Activated T-cell treated with anti-CD3 and anti-CD28 coated beads, Interleukin-2, amount 50 U/mL, for 72 hours (primary cell): Measurements from ENCODE around the gene NRN1. TPM values are rescaled to one million over a fixed set of nuclear protein-coding genes. Genes with fewer than 3 reads are reported as not detected.
"Not testable (repeated sequence)": the region's sequence is repeated elsewhere in the genome, so short reads cannot be mapped to it uniquely, and the experiment has no call there.

Experiments used
- ATAC-seq, 2 donors: fragments of 150-1000 bp; cut with Tn5 transposase; replicated peaks in 1 of 2; 2 replicates each; pipeline ENCODE4 v1.10.0; 2021; ENCODE audit warnings: moderate library complexity in 2 of 2, mild to moderate bottlenecking in 1 of 2
- DNase-seq, 2 donors: peaks; one replicate each; pipeline ENCODE4 v3.0.0; 2021 to 2022; ENCODE audit warnings: mixed read lengths in 1 of 2
- H3K27ac Mint-ChIP-seq: one replicate; pipeline ENCODE4 v1.8.0; 2022; ENCODE audit warnings: mild to moderate bottlenecking, moderate library complexity, mixed read lengths
- H3K27me3 Mint-ChIP-seq: one replicate; pipeline ENCODE4 v1.8.0; 2022; ENCODE audit warnings: low read depth, mixed read lengths
- H3K36me3 Mint-ChIP-seq, 2 donors: one replicate each; pipeline ENCODE4 v1.8.0; 2022; ENCODE audit warnings: mixed read lengths in 2 of 2, mild to moderate bottlenecking in 1 of 2; ENCODE audit not compliant: insufficient read depth in 2 of 2
- H3K4me1 Mint-ChIP-seq: one replicate; pipeline ENCODE4 v1.8.0; 2022; ENCODE audit warnings: low read depth, mixed read lengths
- H3K4me3 Mint-ChIP-seq, 2 donors: one replicate each; pipeline ENCODE4 v1.8.0; 2022; ENCODE audit warnings: mild to moderate bottlenecking in 2 of 2, mixed read lengths in 2 of 2, moderate library complexity in 2 of 2
- H3K9me3 Mint-ChIP-seq, 2 donors: one replicate each; pipeline ENCODE4 v1.8.0; 2022; ENCODE audit warnings: mixed read lengths in 2 of 2
- total RNA-seq, 2 donors: library from RNA; stranded (reverse); gene quantifications; one replicate each; pipeline ENCODE4 v1.2.3, GENCODE V29; 2022

The NRN1 gene, protein sequence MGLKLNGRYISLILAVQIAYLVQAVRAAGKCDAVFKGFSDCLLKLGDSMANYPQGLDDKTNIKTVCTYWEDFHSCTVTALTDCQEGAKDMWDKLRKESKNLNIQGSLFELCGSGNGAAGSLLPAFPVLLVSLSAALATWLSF
- total RNA-seq = 1 to 10 TPM; 2.5 to 3.3 TPM

DNA sequence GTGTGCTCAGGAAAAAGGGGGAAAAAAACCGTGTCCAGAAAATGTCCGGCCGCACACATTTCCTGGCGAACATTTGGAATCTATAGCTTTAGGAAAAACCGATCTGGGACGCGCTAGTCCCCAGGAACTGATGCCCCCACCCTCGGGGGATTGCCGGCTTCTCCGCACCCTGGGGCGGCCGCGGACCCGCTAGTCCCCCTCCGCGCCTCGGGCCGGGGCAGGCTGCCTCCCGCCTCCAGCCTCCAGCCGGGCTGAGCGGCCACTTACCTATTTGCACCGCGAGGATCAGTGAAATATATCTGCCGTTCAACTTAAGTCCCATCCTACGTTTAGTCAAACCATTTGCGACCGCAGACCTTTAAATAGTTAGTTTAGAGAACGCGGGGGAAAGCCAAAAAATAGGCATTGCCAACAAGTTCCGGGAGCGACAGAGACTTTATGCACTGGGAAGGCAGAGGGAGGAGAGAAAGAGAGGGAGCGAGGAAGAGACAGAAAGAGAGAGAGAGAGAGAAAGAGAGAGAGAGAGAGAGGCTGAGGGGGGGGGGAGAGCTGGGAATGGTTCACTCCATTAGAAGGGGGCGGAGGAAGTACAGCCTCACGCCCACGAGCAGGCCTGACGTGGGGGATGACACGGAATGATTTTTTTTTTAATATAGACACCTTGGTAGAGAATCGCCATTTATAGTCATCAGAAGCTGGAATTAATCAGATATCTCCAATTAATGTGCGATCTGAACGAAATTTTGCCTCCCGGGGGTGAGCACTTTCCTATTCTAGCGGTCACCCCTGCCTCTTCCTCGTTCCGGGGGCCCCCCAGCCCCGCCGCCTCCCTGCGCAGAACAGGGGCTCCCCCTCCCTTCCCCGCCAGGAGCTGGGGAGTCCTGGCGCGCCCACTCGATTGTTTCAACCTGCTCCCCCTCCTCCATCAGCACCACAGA lies at the start of gene NRN1:
Gene NRN1 (minus strand): TSS at position 498 of the 938 bp plus-strand sequence. CDS start 176 bp downstream, at position 322.
- H3K4me3 Mint-ChIP-seq = peak within 1 kb of the TSS; percentile 86 to 94

DNA sequence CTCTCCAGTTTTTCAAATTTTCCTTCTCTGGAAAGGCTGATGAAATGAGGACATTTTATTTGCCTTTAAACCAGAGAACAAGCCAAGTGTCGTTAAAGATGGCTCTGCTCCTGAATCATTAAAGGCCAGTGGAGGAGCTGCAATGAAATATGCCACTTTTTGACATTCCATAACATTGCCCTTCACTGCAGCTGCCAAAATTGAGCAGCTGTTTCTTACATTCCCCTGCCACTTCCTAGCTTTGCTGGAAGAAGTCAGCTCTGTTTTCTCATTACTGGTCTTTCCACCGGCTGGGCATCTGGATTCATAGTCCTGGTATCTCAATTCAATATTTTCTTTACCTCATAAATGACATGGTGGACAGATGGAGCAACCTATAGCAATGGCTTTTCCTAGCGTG lies 45.5 kb upstream of the NRN1 start:
- Mint-ChIP-seq H3K27me3 (peaks cover 34% of the 10 kb centered on the region), H3K4me3 (no peak overlapping the region)

More for the DNA sequence above, at the start of gene NRN1:
- Mint-ChIP-seq H3K9me3 (no peaks in the 10 kb centered on the region), H3K27me3 (peaks cover 70% of the 10 kb centered on the region), H3K27ac (peak within 1 kb of the TSS; percentile 98), H3K4me1 (peaks cover 68% of the 10 kb centered on the region), H3K36me3 (peaks cover 9 to 12% of the 10 kb centered on the region in 2 donors)
- DNase-seq (no peak), ATAC-seq (peak in 1 of 2 donors; percentile 1)

DNA sequence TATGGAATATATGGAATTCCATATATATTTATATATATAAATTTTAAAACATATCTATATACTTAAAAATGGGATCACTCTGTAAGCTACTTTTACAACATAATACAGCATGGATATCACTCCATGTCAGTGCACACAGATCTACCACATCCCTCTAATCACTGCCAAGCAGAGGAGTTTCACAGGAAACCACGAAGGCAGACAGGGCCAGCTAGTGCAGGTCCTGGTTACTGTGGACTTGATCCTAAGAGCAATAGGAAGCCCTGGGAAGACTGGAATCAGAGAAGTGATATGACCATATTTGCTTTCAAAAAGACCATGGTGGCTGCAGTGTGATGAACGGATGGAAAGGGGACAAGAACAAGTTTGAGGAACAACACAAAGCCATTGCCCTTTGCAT lies 40.0 kb upstream of the NRN1 start:
- Mint-ChIP-seq H3K27me3 (peaks cover 45% of the 10 kb centered on the region), H3K9me3 (no peaks in the 10 kb centered on the region), H3K36me3 (peaks cover 0 to 3% of the 10 kb centered on the region in 2 donors), H3K4me1 (no peaks in the 10 kb centered on the region), H3K4me3 (no peak overlapping the region), H3K27ac (no peak overlapping the region)
- DNase-seq (no peak), ATAC-seq (no peak)

More for the DNA sequence above, 45.5 kb upstream of the NRN1 start:
- Mint-ChIP-seq H3K36me3 (peaks cover 0 to 3% of the 10 kb centered on the region in 2 donors), H3K27ac (no peak overlapping the region), H3K4me1 (no peaks in the 10 kb centered on the region), H3K9me3 (no peaks in the 10 kb centered on the region)
- ATAC-seq (no peak), DNase-seq (no peak)

DNA sequence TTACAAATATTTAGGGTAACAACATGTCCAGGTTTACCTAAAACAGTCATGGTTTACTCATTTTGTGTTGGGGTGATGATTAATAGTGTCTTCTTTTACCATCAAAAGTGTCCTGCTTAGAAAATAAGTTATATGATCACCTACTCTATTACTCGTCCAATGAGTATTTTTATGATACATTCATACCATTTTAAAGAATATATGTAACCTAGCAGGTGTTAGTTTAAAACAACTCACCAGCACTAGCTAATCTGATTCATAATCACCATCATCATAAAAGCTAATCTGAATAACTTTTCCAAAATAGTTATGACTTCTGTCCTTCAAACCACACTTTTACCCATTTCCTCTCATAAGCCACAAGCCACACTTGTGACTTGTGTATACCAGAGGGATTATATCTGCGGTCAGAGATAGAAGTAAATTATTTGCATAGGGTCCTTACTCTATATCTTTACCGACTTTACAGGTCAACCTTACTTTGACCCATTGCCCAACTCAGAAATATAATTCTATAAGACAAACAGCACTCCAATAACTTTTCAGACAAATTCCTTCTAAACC lies 33.3 kb upstream of the NRN1 start:
- ATAC-seq (peak; percentile 32 to 47), DNase-seq (no peak)
- Mint-ChIP-seq H3K27ac (no peak overlapping the region), H3K4me3 (no peak overlapping the region), H3K9me3 (no peaks in the 10 kb centered on the region), H3K27me3 (peaks cover 47% of the 10 kb centered on the region), H3K36me3 (no peaks in the 10 kb centered on the region), H3K4me1 (no peaks in the 10 kb centered on the region)

DNA sequence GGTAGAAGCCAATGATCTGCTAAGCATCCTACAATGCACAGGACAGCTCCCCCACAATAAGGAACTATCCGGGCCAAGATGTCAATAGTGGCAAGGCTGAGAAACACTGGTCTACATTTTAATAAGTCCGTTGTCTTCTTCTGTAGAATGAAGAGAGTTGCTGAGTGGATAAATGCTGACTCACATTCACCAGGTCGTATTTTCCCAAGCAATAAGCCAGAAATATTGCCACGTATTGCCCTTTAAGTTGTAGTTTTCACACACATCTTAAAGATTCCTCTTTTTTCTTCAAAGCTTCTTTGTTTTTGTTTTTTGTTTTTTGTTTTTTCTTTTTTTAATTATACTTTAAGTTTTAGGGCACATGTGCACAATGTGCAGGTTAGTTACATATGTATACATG lies 30.5 kb upstream of the NRN1 start:
- ATAC-seq (no peak), DNase-seq (no peak)
- no peaks in the 10 kb centered on the region for H3K4me1 Mint-ChIP-seq
- no peak overlapping the region for H3K4me3 Mint-ChIP-seq
- no peak overlapping the region for H3K27ac Mint-ChIP-seq
- H3K36me3 Mint-ChIP-seq = no peaks in the 10 kb centered on the region
- H3K27me3 Mint-ChIP-seq = peaks cover 37% of the 10 kb centered on the region
- H3K9me3 Mint-ChIP-seq = no peaks in the 10 kb centered on the region

DNA sequence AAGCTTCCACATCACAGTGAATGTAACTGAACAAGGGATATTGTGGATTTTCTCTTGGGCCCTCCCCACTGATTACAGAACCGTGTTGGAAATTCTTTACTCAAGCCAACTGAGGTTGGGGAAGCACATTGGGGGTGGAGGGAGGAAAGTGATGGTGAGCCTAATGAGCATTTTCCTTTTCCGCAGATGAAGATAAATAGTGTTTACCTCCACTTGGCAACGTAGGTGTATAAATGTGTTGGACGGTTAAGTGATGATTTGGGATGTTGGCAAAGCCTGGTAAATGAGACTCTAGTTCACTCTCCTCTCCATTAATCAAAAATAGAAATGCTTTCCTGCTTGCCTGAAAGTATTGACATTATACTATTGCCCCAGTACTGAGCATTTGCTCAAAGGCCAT lies 27.1 kb upstream of the NRN1 start:
- Mint-ChIP-seq H3K9me3 (no peaks in the 10 kb centered on the region), H3K27me3 (peaks cover 16% of the 10 kb centered on the region), H3K4me1 (no peaks in the 10 kb centered on the region), H3K27ac (no peak overlapping the region), H3K36me3 (no peaks in the 10 kb centered on the region), H3K4me3 (no peak overlapping the region)
- ATAC-seq (no peak), DNase-seq (no peak)

DNA sequence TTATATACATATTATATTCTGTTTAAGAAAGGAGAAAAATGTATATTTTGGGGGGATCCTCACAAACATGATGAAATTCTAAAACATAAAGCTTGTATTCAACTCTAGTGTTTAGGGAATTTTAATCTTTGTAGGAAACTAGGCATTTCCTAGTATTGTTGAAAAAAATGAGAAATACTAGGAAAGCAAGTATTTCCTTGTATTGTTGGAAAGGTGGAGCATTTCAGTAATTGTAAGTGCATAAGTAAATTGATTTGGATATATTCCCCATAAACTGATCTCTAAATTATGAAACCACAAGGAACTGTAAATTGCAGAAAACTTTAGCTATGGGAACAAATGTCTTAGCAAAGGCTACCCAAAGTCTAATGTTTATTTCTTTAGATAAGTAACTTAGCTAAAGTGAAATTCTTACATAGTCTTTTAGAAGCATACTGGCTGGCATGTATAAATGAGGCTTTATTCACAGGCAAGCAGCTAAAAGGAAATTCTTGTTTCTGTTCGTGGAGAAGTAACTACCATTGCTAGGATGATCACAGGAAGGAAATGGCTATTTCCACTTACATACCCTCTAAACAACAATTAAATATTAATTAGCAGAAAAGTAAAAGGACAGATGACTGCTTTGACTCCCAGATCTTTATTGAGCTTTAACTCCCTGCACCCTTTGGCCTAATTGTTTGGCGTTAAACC lies 19.9 kb upstream of the NRN1 start:
- Mint-ChIP-seq H3K27me3 (peaks cover 29% of the 10 kb centered on the region), H3K36me3 (no peaks in the 10 kb centered on the region), H3K4me1 (no peaks in the 10 kb centered on the region), H3K4me3 (no peak overlapping the region), H3K9me3 (no peaks in the 10 kb centered on the region), H3K27ac (no peak overlapping the region)
- DNase-seq (no peak), ATAC-seq (no peak)

DNA sequence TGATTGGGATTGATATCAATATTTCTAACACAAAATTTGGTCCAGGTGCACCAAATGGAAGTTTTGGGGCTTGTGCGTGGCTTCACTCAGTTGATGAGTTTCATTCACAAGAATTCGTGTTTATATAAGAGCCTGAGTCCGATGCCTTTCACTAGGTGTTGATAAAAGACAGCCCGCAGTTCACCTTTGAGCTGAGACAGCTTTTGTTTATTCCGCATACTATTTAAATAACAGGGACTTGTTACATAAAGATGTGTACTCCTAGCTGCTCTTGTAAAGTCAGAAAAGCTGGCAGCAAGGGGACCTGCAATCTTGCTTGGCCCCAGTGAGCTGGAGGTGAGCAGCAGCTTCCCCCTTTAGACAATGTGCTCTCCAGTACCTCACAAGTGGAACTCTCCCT lies 19.0 kb upstream of the NRN1 start:
- H3K36me3 Mint-ChIP-seq = no peaks in the 10 kb centered on the region
- no peak overlapping the region for H3K4me3 Mint-ChIP-seq
- H3K9me3 Mint-ChIP-seq = no peaks in the 10 kb centered on the region
- DNase-seq = no peak
- no peaks in the 10 kb centered on the region for H3K4me1 Mint-ChIP-seq
- H3K27ac Mint-ChIP-seq = no peak overlapping the region
- H3K27me3 Mint-ChIP-seq = peaks cover 33% of the 10 kb centered on the region
- ATAC-seq = no peak

DNA sequence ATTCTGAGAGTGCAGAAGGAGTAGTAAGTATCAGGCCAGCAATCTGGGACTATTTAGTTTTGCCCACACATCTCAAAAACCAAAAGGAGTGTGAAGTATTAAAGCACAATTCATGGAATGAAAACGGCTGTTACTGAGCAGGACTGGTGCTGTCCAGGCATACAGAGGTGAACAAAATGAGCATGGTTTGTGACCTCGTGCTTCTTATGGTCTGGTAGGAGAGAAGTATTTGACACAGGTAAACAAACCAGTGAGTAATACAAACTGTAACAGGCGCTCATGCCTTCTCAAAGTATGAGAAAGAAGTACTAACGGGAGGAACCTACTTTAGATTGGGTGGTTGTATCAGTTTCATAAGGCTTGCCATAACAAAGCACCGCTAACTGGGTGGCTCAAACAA lies 17.5 kb upstream of the NRN1 start:
- no peaks in the 10 kb centered on the region for H3K4me1 Mint-ChIP-seq
- H3K27ac Mint-ChIP-seq = no peak overlapping the region
- H3K36me3 Mint-ChIP-seq = no peaks in the 10 kb centered on the region
- H3K4me3 Mint-ChIP-seq = no peak overlapping the region
- DNase-seq = no peak
- ATAC-seq = no peak
- no peaks in the 10 kb centered on the region for H3K9me3 Mint-ChIP-seq
- H3K27me3 Mint-ChIP-seq = peaks cover 33% of the 10 kb centered on the region

DNA sequence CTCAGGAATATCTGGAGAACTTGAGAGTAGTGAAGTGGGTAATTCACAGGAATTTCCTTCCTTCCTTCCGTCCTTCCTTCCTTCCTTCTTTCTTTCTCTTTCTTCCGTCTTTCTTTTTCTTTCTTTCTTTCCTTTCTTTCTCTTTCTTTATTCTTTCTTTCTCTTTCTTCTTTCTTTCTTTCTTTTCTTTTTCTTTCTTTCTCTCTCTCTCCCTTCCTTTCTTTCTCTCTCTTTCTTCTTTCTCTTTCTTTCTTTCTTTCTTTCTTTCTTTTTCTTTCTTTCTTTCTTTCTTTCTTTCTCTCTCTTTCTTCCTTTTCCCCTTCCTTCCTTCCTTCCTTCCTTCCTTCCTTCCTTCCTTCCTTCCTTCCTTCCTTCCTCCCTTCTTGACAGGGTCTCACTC lies 16.1 kb upstream of the NRN1 start:
- H3K4me1 Mint-ChIP-seq, H3K4me3 Mint-ChIP-seq, H3K9me3 Mint-ChIP-seq, H3K36me3 Mint-ChIP-seq, DNase-seq, ATAC-seq: not testable (repeated sequence)
- peaks cover 45% of the 10 kb centered on the region for H3K27me3 Mint-ChIP-seq
- peak overlapping the region; percentile 34 for H3K27ac Mint-ChIP-seq

DNA sequence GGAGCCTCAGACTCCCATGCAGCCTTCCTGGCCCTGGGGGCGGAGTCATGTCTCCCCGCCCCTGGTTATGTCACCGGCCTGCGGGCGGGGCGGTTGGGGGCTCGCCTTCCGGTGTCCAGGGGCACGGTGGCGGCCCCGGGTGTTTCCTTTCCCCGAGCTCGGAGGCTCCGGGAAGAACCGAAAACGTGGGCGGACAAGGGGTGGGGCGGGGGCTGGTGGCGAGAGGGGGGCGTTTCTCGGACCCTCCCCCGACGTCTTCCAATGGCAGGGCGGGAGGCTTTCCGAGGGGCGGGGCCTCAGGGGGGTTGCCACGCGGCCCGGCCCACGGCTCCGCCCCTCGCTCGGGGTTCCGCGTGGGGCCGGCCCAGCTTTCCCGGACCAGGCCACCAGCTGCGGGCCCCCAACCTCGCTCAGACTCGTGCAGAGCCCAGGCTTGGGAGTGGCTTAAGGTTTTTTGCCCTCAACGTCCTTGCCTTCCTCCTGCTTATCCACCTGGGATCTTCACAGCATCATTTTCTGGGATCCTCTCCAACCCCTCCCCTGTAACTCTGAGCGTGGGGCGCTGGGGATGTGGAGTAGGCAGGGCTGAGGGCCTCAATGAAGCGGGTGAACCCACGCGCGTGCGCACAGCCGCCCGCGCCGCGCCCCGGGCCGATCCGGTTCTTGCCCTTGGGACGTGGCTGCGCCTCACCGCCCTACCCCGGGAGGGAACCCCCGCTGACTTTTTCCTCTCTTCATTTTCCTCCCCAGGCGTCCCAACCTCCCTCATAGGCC lies 2.1 kb upstream of the NRN1 start:
- Mint-ChIP-seq H3K36me3 (peaks cover 7 to 12% of the 10 kb centered on the region in 2 donors), H3K4me1 (peaks cover 50% of the 10 kb centered on the region), H3K4me3 (peak overlapping the region; percentile 86), H3K27ac (no peak overlapping the region), H3K27me3 (peaks cover 70% of the 10 kb centered on the region), H3K9me3 (no peaks in the 10 kb centered on the region)
- DNase-seq = peak; percentile 62 to 71
- peak; percentile 64 to 72 for ATAC-seq

DNA sequence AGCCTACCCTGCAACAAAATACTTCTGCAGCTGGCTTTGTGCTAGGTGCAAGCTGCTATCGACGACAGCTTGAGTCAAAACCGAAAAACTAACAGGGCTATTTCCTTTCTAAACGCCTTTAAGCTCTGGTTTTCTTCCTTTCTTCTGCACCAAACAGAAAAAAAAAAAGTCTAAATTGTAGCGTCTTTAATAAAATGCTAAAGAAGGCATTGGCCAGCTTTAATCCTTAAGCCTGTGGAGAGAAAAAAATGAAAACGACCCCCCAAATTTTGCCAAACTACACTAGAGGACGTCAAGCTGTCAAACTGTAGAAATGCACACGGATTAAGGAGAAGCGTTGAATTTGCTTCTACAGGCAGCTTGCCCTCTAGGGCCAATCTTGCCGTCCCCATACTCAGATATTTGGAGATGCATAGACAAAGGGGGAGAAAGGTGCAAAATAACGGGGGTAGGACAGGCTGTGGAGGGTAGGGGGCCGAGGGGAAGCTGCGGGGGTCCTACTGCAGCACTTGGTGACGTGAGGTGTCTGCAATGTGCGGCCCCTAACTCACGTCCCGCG lies 1.4 kb upstream of the NRN1 start:
- peak overlapping the region; percentile 86 for H3K4me3 Mint-ChIP-seq
- DNase-seq (no peak), ATAC-seq (peak in 1 of 2 donors; percentile 31)
- peaks cover 7 to 12% of the 10 kb centered on the region in 2 donors for H3K36me3 Mint-ChIP-seq
- peaks cover 67% of the 10 kb centered on the region for H3K27me3 Mint-ChIP-seq
- H3K27ac Mint-ChIP-seq = peak overlapping the region; percentile 28
- H3K4me1 Mint-ChIP-seq = peaks cover 54% of the 10 kb centered on the region
- no peaks in the 10 kb centered on the region for H3K9me3 Mint-ChIP-seq
